HG03457 (cell line): ENCODE results near the gene RHOU.

Experiments used
- ATAC-seq: cut with Tn5 transposase; IDR thresholded peaks from one replicate; pipeline ENCODE4 v1.9.1; 2021; ENCODE audit warnings: moderate number of reproducible peaks; ENCODE audit not compliant: unreplicated experiment

RHOU gene

GRCh38 chr1:228736844-228737445 lies 1.7 kb downstream of the RHOU start:
- no peak for ATAC-seq

DNA sequence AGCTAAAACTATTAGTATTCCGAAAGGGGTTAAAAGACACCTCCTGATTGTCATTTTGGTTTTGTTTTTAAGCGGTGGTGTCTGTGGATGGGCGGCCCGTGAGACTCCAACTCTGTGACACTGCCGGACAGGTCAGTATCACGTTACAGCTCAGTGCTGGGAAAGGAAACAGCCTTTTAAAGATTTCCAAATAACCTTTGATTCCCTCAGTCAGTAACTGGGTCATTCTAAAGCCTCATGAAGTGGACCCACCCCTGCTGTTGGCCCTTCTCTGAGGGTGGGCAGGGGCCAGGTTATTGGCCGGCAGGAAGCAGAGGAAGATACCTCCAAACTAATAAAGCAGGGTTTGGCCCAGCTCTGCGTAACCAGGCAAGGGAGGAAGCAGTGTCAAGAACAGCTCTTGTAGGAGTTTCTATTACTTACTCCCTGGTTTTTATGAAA lies 2.3 kb downstream of the RHOU start:
- ATAC-seq = no peak

GRCh38 chr1:228739826-228740225 lies 4.5 kb downstream of the RHOU start:
- ATAC-seq = no peak

- ATAC-seq = no peak
Measured at GRCh38 chr1:228740543-228741317, 5.5 kb downstream of the RHOU start.

DNA sequence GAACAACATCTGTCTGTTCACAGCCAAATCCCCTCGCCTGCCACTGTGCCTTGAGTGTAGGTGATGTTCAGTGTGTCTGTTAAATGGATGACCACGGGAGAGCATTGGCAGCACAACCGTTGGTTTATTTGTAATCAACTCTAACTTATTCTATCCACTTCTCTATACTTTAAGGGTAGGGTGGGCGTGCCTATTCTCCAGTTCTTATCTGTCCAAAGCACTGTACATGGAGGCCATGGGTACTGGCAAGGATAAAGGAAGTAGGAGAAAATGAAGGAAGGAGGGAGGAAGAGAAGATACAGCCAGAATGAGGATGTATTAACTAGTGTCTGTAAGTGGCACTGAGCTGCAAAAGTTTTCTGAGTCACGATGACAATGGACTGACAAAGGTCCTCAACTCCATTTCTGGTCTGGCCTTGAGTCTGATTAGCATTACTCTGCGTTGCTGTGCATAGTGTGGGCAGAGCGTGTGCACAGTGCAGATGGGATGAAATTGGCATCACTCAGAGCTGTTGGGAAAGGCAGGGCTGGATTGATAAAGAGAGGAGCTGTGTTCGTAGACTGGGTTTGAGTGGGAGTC lies 7.1 kb downstream of the RHOU start:
- no peak for ATAC-seq

DNA sequence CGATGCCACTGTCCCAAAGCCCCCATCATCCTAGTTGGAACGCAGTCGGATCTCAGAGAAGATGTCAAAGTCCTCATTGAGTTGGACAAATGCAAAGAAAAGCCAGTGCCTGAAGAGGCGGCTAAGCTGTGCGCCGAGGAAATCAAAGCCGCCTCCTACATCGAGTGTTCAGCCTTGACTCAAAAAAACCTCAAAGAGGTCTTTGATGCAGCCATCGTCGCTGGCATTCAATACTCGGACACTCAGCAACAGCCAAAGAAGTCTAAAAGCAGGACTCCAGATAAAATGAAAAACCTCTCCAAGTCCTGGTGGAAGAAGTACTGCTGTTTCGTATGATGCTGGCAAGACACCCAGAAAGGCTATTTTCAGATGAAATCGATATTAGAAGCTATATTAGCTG lies 8.1 kb downstream of the RHOU start:
- no peak for ATAC-seq

DNA sequence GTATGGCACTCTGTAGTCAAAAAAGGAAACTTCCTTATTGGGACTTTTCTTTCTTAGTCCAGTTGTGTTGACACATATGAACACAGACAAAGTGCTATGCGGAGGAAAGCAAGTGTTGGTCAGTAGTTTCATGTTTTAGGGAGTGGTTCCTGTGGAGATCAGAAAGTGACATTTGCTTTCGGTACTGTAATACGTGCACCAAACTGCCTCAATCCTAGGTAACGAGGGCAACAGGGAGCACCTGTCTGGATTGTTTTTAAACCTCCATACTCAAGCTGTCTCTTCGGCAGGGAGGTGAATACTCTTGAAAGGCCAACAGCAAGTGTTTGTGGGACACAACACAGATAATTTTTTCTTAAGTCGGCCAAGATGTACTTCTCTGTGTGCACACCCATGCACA lies 9.1 kb downstream of the RHOU start:
- no peak for ATAC-seq

- ATAC-seq = no peak
Measured at GRCh38 chr1:228744918-228745317, 9.6 kb downstream of the RHOU start.

- ATAC-seq = no peak
Measured at GRCh38 chr1:228745497-228745896, 10.2 kb downstream of the RHOU start.

DNA sequence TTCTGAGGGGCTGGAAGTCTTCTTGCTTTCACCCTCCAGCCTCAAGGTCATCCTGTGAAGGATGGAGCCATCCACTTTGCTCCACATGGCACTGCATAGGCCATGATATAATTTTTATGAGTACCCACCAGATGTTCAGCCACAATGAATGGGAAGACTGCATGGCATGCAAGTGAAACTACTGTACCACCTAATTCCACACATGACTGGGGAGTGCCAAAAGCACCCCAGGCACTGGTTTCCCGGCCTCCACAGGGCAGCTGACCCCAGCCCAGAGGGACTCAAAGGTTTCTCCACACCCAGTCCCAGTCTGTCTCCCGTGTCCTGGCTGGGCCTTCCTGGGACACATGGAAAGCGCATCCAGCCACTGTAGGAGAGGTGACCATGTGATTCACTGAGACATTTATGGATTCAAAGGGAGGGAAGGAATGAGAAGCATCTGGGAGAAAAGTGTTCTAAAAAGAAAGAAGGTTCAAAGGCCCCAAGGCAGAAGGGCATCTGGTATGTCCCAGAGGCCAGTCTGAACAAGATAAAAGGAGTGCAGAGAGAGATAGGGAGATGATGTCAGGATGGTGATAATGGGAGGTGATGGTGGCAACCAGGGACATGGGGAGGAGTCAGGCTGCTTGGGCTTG lies 12.1 kb downstream of the RHOU start:
- ATAC-seq = no peak

GRCh38 chr1:228748029-228748428 lies 12.8 kb downstream of the RHOU start:
- ATAC-seq = no peak

- no peak for ATAC-seq
Measured at GRCh38 chr1:228748431-228748830, 13.2 kb downstream of the RHOU start.

DNA sequence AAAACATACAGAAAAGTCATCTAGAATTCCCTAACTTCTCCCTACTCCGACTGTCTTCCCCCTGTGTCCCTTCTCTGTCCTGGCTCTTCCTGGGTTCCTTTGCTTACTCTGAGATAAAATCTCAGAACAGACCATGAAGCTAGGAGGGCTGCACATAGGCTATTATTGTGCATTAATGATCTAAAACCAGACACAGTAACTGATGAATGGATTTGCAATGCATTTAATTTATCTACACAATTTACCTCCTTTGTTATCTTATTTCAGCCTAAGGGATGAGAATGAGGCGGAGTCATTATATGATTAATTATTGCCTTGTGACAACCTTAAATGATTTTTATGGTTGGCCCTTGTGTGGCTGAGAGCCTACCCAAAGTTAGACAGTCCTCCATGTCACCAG lies 14.5 kb downstream of the RHOU start:
- no peak for ATAC-seq

GRCh38 chr1:228750915-228751314 lies 15.6 kb downstream of the RHOU start:
- no peak for ATAC-seq

DNA sequence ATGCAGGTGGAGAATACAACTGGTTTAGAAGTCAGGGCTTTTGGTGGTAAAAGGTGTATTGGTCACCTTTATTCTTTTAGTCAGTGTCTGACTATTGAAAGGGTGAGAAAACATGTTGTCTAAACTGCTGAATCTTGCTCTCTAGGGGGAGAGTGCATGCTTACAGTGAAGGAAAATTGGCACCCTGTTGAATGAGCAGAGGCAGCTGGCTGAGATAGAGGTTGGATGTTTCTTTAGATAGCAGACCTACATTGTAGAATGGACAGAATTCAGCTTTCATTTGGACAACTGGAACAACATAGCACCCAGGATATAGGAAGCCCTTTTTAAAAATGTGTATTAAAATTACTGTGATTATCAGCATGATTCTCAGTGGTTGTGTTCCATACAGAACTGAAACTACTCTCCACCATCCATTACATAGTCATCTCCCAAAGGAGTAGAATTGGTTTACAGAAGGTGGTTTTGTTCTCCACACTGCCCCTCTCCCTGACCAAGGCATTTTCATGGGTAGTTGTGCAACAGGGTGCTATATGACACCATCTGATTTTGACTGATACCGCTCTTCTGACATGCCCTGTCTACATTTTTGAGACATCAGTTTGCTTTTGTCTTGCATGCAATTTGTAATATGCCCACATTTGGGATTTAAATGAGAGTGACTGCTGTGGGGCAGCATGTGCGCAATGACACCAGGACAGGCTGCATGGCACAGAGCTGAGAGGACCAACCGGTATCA lies 16.2 kb downstream of the RHOU start:
- ATAC-seq = peak; percentile 83

- no peak for ATAC-seq
Measured at GRCh38 chr1:228752258-228752657, 17.0 kb downstream of the RHOU start.

DNA sequence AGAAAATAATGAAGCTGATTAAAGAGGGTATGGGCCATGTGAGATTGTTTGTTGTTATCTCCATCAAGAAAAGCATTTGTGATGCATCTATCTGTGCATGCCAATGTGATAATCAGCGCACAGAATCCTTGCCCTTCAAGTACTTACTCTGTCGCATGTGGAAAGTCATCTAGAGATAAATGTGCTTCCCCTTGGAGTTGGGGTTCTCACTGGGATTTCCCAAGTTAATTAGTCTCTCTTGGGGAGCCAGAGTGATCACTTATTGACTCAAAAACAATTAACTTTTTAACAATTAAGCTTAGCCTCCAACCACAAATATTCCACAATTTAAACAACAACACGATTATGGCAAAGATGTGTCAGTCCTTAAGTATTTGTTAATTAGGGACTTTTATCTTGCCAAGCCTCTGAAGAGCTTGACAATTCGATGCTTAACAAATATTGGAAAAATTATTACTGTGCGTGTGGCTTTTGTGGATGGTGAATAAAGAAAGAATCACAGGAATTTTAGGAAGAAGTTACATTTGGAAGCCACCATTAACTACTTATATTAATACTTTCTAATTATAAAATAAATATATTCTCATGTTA lies 17.5 kb downstream of the RHOU start:
- no peak for ATAC-seq

- no peak for ATAC-seq
Measured at GRCh38 chr1:228753287-228753686, 18.0 kb downstream of the RHOU start.

- ATAC-seq = no peak
Measured at GRCh38 chr1:228753786-228754360, 18.6 kb downstream of the RHOU start.

DNA sequence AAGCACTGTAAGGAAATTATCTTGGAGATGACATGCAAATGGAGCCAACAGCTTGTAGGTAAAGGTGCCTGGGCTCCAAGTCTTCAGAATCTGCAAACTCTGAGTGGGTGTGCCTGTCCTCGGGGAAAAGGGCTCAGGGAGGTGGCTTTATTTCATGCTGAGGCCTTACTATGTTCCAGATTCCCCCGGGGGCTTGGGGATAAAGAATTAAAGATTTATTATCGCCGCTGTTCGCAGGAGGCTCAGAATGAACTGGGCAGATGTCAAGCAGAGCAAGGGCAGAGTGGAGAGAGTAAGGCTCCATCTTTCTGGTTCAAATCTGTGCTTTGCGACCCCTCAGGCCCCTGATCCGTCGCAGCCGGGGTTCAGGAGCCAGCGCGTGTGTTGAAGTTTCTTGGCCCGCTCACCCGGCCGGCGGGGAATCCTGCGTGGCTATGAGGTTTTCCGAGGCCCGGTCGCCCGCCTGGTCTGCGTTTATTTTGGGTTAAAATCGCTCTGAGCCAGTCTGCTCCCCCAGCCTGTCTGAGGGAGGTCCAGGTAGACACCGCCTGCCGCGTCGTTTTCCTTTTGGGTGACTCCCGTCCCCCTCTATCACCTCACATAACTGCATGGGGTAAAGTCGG lies 19.5 kb downstream of the RHOU start:
- no peak for ATAC-seq
